GM23248 (cell line): ENCODE measurements around the gene TBL1X. TPM values are rescaled to one million over a fixed set of nuclear protein-coding genes. Genes with fewer than 3 reads are reported as not detected.

Experiments used
- DNase-seq: peaks from one replicate; pipeline ENCODE4 v3.0.0-alpha.2; 2015
- H2AFZ ChIP-seq: fragments of 200-600 bp; sonication (generic); 2 replicates; pipeline ENCODE4 v1.6.1; 2016; ENCODE audit warnings: antibody characterized with exemption
- H3F3A ChIP-seq: fragments of 200-600 bp; sonication (generic); 2 replicates; pipeline ENCODE4 v1.6.1; 2016; ENCODE audit warnings: mild to moderate bottlenecking, antibody characterized with exemption, mixed run types; ENCODE audit not compliant: insufficient read depth
- H3K27ac ChIP-seq: fragments of 200-600 bp; sonication (generic); 2 replicates; pipeline ENCODE4 v1.5.1; 2016; ENCODE audit warnings: mild to moderate bottlenecking
- H3K27me3 ChIP-seq: fragments of 200-600 bp; sonication (generic); replicated peaks from 2 replicates; pipeline ENCODE4 v1.6.1; 2016; ENCODE audit warnings: mild to moderate bottlenecking; ENCODE audit not compliant: insufficient read depth
- H3K36me3 ChIP-seq: fragments of 200-600 bp; sonication (generic); 2 replicates; pipeline ENCODE4 v1.6.1; 2016; ENCODE audit warnings: low read depth, mild to moderate bottlenecking
- H3K4me1 ChIP-seq: fragments of 200-600 bp; sonication (generic); 2 replicates; pipeline ENCODE4 v1.6.1; 2016; ENCODE audit warnings: mild to moderate bottlenecking; ENCODE audit not compliant: insufficient read depth
- H3K4me2 ChIP-seq: fragments of 200-600 bp; sonication (generic); one replicate; pipeline ENCODE4 v1.6.1; 2016; ENCODE audit warnings: mild to moderate bottlenecking; ENCODE audit not compliant: unreplicated experiment
- H3K4me3 ChIP-seq: fragments of 200-600 bp; sonication (generic); 2 replicates; pipeline ENCODE4 v1.5.1; 2016; ENCODE audit warnings: mild to moderate bottlenecking
- H3K79me2 ChIP-seq: fragments of 200-600 bp; sonication (generic); 2 replicates; pipeline ENCODE4 v1.6.1; 2016; ENCODE audit warnings: mild to moderate bottlenecking; ENCODE audit not compliant: insufficient read depth
- H3K9ac ChIP-seq: fragments of 200-600 bp; sonication (generic); 2 replicates; pipeline ENCODE4 v1.6.1; 2016; ENCODE audit warnings: mild to moderate bottlenecking
- H3K9me2 ChIP-seq: fragments of 200-600 bp; sonication (generic); 2 replicates; pipeline ENCODE4 v1.6.1; 2016; ENCODE audit warnings: mixed run types, mild to moderate bottlenecking, moderate library complexity; ENCODE audit not compliant: insufficient read depth
- H3K9me3 ChIP-seq: fragments of 200-600 bp; sonication (generic); one replicate; pipeline ENCODE4 v1.6.1; 2017; ENCODE audit warnings: low read depth
- H4K20me1 ChIP-seq: fragments of 200-600 bp; sonication (generic); 2 replicates; pipeline ENCODE4 v1.6.0; 2016; ENCODE audit not compliant: insufficient read depth
- EZH2 ChIP-seq: fragments of 200-600 bp; sonication (generic); IDR thresholded peaks from 2 replicates; pipeline ENCODE4 v1.6.1; 2018; ENCODE audit warnings: antibody characterized with exemption, mild to moderate bottlenecking; ENCODE audit not compliant: insufficient read depth, poor library complexity, severe bottlenecking
- EZH2phosphoT487 ChIP-seq: fragments of 200-600 bp; sonication (generic); IDR thresholded peaks from 2 replicates; pipeline ENCODE4 v1.6.1; 2018; ENCODE audit warnings: antibody characterized with exemption, moderate library complexity, mild to moderate bottlenecking, low read depth; ENCODE audit not compliant: insufficient read depth
- WGBS, 2 experiments: methylation state at CpG; one replicate each; pipeline ENCODE4 v1.1.6; 2015 to 2017; ENCODE audit warnings: low lambda C conversion rate in 2 of 2, low coverage in 1 of 2; ENCODE audit errors: missing lambda C conversion rate in 2 of 2; 5-methylcytosine and 5-hydroxymethylcytosine counted together
- in situ Hi-C: fragments of 300-500 bp; cut with MboI; formaldehyde crosslinking; loops from 2 replicates; pipeline ENCODE4 v1.15.0; 2020
- polyA plus RNA-seq: library from polyadenylated mRNA; unstranded; fragments of >200 nt; fragmentation: Nextera tagmentation; extraction: Ambion mirVana; gene quantifications from 2 replicates; pipeline ENCODE4 v1.2.1, GENCODE V29; 2016
- total RNA-seq: library from RNA; depleted of rRNA; stranded (reverse); fragments of >200 nt; shearing (Covaris generic); gene quantifications from 2 replicates; pipeline ENCODE4 v1.2.3, GENCODE V29; 2014

TBL1X gene
- total and polyA plus RNA-seq, 2 experiments from 2014 or later = 8.2 to 26.8 TPM

GRCh38 chrX:9498236-9498635 lies 33.4 kb downstream of the TBL1X start:
- Histone ChIP-seq H3K27me3 (no peaks in the 10 kb centered on the region), H3K4me1 (peaks cover 14% of the 10 kb centered on the region), H3K9me2 (no peaks in the 10 kb centered on the region), H3K4me3 (no peak overlapping the region), H3K79me2 (peaks cover 28% of the 10 kb centered on the region; the same call in 1 of the 2 replicates), H3K9me3 (no peaks in the 10 kb centered on the region), H3F3A (no peaks in the 10 kb centered on the region), H3K9ac (no peak overlapping the region), H3K4me2 (no peak overlapping the region), H3K36me3 (no peaks in the 10 kb centered on the region), H4K20me1 (no peaks in the 10 kb centered on the region), H2AFZ (no peak overlapping the region), H3K27ac (no peak overlapping the region)
- TF ChIP-seq EZH2 (no peak), EZH2phosphoT487 (no peak)
- no peak for DNase-seq
- in situ Hi-C loops = no loop called here
- WGBS, 2 experiments = 93 to 100% methylated on average over 4 to 5 of the region's 5 CpGs

- in situ Hi-C loops = no loop called here
- H2AFZ ChIP-seq = no peak overlapping the region
- no peak overlapping the region for H3K27ac ChIP-seq
- H3K36me3 ChIP-seq = no peaks in the 10 kb centered on the region
- no peaks in the 10 kb centered on the region for H4K20me1 ChIP-seq
- H3K4me1 ChIP-seq = no peaks in the 10 kb centered on the region
- H3K79me2 ChIP-seq = 0 out of 2 replicates have a peak, but pooled peaks cover 19% of the 10 kb centered on the region
- H3F3A ChIP-seq = no peaks in the 10 kb centered on the region
- H3K9me3 ChIP-seq = no peaks in the 10 kb centered on the region
- 86 to 92% methylated on average over 6 of the region's 6 CpGs for WGBS, 2 experiments
- TF ChIP-seq EZH2 (no peak), EZH2phosphoT487 (no peak)
- no peak overlapping the region for H3K4me2 ChIP-seq
- H3K4me3 ChIP-seq = no peak overlapping the region
- no peaks in the 10 kb centered on the region for H3K9me2 ChIP-seq
- H3K27me3 ChIP-seq = no peaks in the 10 kb centered on the region
- no peak for DNase-seq
- no peak overlapping the region for H3K9ac ChIP-seq
Observed at GRCh38 chrX:9500584-9500983, 35.7 kb downstream of the TBL1X start.

GRCh38 chrX:9501362-9501761 lies 36.5 kb downstream of the TBL1X start:
- no peak overlapping the region for H3K4me3 ChIP-seq
- WGBS, 2 experiments = 82 to 100% methylated on average over 2 of the region's 2 CpGs
- H3K4me2 ChIP-seq = no peak overlapping the region
- no peak overlapping the region for H3K27ac ChIP-seq
- no peaks in the 10 kb centered on the region for H3K9me3 ChIP-seq
- no peaks in the 10 kb centered on the region for H3K27me3 ChIP-seq
- H3F3A ChIP-seq = no peaks in the 10 kb centered on the region
- no peaks in the 10 kb centered on the region for H3K36me3 ChIP-seq
- DNase-seq = no peak
- TF ChIP-seq EZH2phosphoT487 = no peak
- TF ChIP-seq EZH2 = no peak
- H3K9me2 ChIP-seq = no peaks in the 10 kb centered on the region
- in situ Hi-C loops = no loop called here
- H3K4me1 ChIP-seq = no peaks in the 10 kb centered on the region
- no peak overlapping the region for H2AFZ ChIP-seq
- no peak overlapping the region for H3K9ac ChIP-seq
- H4K20me1 ChIP-seq = no peaks in the 10 kb centered on the region
- H3K79me2 ChIP-seq = 0 out of 2 replicates have a peak, but pooled peaks cover 17% of the 10 kb centered on the region

- H3K4me2 ChIP-seq = no peak overlapping the region
- no peak overlapping the region for H3K4me3 ChIP-seq
- no peak for TF ChIP-seq EZH2phosphoT487
- TF ChIP-seq EZH2 = no peak
- no peak for DNase-seq
- H3F3A ChIP-seq = no peaks in the 10 kb centered on the region
- H3K4me1 ChIP-seq = no peaks in the 10 kb centered on the region
- H3K9me2 ChIP-seq = no peaks in the 10 kb centered on the region
- H3K9me3 ChIP-seq = no peaks in the 10 kb centered on the region
- no peaks in the 10 kb centered on the region for H3K36me3 ChIP-seq
- H3K79me2 ChIP-seq = 0 out of 2 replicates have a peak, but pooled peaks cover 10% of the 10 kb centered on the region
- 100% methylated on average over 1 to 3 of the region's 8 CpGs for whole genome bisulfite sequencing, 2 experiments
- no peaks in the 10 kb centered on the region for H4K20me1 ChIP-seq
- in situ Hi-C loops = no loop called here
- H3K27me3 ChIP-seq = no peaks in the 10 kb centered on the region
- no peak overlapping the region for H3K27ac ChIP-seq
- H2AFZ ChIP-seq = no peak overlapping the region
- no peak overlapping the region for H3K9ac ChIP-seq
Observed at GRCh38 chrX:9503261-9503660, 38.4 kb downstream of the TBL1X start.

- H3K4me2 ChIP-seq = no peak overlapping the region
- H3K27ac ChIP-seq = no peak overlapping the region
- DNase-seq = no peak
- no peak overlapping the region for H3K4me3 ChIP-seq
- no peaks in the 10 kb centered on the region for H4K20me1 ChIP-seq
- TF ChIP-seq EZH2phosphoT487 = no peak
- TF ChIP-seq EZH2 = no peak
- no peaks in the 10 kb centered on the region for H3K4me1 ChIP-seq
- no peaks in the 10 kb centered on the region for H3K27me3 ChIP-seq
- H3K9me2 ChIP-seq = no peaks in the 10 kb centered on the region
- in situ Hi-C loops = no loop called here
- no peaks in the 10 kb centered on the region for H3K36me3 ChIP-seq
- H2AFZ ChIP-seq = no peak overlapping the region
- H3K9me3 ChIP-seq = no peaks in the 10 kb centered on the region
- no peaks in the 10 kb centered on the region for H3F3A ChIP-seq
- H3K9ac ChIP-seq = no peak overlapping the region
- WGBS, 2 experiments = 83 to 96% methylated on average over 2 of the region's 2 CpGs
- 0 out of 2 replicates have a peak, but pooled peaks cover 8% of the 10 kb centered on the region for H3K79me2 ChIP-seq
Observed at GRCh38 chrX:9510366-9510765, 45.5 kb downstream of the TBL1X start.
